Epithelial cell of prostate (primary cell): ENCODE data around the gene IL11.
"Not testable (repeated sequence)": the region's sequence is repeated elsewhere in the genome, so short reads cannot be mapped to it uniquely, and the experiment has no call there.

Experiments used
- DNase-seq: peaks from one replicate; pipeline ENCODE4 v3.0.0-alpha.2; 2011; ENCODE audit warnings: low read depth, low spot score
- H3K27ac ChIP-seq: fragments of 450-650 bp; 2 replicates; pipeline ENCODE4 v1.5.1; 2017; ENCODE audit warnings: mild to moderate bottlenecking

The IL11 gene

DNA sequence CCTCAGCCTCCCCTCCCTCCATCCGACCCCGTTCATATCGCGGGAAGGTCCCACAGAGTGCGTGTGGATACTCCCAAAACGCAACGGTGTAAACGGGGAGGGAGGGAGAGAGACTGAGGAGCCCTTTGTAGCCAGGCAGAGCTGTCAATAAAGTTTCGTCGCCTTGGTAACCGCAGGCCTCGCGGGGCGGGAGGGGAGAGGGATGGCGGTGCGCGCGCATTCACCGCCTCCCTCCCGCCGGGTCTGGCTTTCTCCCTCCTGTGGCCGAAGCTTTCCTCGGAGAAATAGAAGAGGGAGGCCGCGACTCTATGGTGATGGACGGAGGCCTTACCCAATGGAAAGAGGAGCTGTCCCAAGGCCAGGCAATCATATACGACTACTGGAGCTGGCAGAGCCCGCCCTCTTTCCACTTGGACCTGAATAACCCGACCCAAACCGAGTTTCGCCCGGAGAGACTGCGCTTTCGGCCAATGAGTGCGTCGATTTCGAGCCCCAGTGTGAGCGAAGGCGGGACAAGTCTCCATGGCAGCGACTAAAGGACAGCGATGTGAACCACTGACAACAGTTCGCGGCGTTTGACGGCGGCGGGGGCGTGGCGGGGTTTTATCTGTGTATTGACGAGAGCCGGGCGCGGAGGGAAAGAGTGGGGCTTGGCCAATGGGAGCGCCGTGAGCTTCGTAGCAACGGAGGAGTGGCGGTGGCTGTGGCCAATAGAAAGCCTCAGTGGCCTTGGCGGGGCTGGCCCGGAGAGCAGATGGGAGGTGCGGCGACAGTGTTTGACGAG is 31.0 kb downstream of the IL11 start, which contains the start of gene KMT5C:
Gene KMT5C (plus strand): TSS at position 772 of the 784 bp plus-strand sequence. CDS start 2,061 bp downstream, outside the sequence.
- DNase-seq, result peak; percentile 99
- peak within 1 kb of the TSS; percentile 100 for H3K27ac ChIP-seq

- peak; percentile 79 for DNase-seq
- H3K27ac ChIP-seq, result peak overlapping the region; percentile 52
Observed at GRCh38 chr19:55336101-55336500, 34.2 kb downstream of the IL11 start.

DNA sequence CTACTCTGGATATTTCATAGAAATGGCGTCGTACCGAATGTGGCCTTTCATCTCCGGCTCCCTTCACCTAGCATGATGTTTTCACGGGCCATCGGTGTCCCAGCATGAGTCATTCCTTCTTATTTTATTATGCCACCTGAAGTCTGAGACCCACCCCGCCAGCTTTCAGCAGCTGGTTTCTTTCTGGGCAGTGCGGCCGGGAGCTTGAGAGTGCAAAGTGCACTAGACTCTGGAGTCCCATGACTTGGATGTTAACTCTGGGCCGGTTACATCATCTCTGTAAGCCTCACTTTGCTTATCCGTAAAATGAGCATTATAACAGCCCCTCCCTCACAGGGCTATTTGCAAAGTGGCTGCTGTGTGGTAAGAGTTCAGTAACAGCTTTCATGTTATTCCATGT is 36.4 kb downstream of the IL11 start:
- DNase-seq, result no peak
- no peak overlapping the region for H3K27ac ChIP-seq

GRCh38 chr19:55329791-55330190 is 40.5 kb downstream of the IL11 start:
- not testable (repeated sequence) for H3K27ac ChIP-seq, DNase-seq

GRCh38 chr19:55328774-55329318 is 41.4 kb downstream of the IL11 start:
- H3K27ac ChIP-seq, DNase-seq: not testable (repeated sequence)

DNA sequence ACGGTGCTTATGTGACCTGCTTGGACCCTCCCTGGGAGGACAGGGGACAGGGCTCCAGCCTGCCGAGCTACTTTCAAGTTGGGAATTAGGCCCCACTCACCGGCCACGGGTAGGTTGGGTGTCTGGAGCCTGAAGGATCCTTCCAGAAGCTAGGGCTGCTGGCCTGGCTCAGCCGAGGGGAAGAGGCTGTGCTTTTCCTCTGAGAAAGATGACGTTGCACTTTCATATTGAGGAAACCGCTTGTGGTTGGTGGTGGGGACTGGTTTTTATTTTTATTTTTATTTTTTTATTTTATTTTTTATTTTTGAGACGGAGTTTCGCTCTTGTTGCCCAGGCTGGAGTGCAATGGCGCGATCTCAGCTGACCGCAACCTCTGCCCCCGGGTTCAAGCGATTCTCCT is 45.1 kb downstream of the IL11 start, which contains the start of gene TMEM150B:
Gene TMEM150B (minus strand): TSS at position 170 of the 400 bp plus-strand sequence. CDS start 4,305 bp downstream, outside the sequence.
- H3K27ac ChIP-seq, result no peak within 1 kb of the TSS
- DNase-seq, result no peak

DNA sequence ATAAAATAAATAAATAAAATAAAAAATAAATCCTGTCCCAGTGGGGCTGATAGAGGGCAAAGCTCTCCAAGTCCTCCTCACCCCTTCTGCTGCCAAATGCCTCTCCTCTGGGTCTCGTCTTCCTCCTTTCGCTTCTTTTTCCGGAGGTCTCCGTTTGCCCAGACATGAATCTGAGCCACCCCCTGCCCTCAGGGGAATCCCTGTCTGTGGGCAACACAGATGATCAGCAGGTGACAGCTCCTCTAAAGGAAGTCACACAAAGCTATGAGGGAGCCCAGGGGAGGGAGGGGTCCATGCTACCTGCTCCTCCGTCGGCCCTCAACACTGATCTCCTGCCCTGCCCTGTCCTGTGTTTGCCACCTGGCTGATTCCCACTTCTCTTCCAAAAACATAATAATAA is 45.6 kb downstream of the IL11 start:
- H3K27ac ChIP-seq, result no peak overlapping the region
- no peak for DNase-seq

GRCh38 chr19:55322204-55322885 is 47.9 kb downstream of the IL11 start:
- DNase-seq, result no peak
- no peak overlapping the region for H3K27ac ChIP-seq

DNA sequence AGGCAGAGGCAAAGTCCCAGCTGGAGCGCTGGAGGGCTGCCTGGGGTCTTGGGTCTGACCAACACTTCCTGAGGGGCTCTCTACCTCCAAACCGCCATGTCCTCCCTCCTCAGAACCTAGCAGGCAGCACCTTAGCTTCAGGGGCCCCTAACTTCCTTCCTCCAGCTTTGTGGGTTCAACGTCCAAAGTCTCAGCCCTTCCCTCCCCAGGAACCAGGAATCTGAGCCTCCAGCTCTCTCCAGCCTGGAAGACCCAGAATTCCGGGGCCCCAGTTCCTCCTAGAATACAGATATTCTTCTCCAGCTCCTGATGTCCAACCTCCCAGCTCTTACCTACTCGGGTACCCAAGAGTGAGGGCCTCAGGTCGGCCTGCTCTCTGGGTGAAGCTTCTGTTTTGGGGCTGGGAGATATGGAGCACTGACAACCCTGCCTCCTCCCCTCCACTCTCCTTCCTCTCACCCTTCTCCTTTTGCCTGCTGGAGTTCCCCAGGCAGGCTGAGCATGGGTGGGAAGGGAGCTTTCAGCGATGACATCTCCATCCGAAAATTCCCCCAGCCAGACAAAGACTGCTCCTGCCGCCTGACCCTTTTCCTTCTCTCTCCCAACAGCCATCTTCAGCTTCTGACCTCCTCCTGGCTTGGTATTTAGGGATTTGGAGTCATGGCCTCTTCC is 48.7 kb downstream of the IL11 start:
- DNase-seq, result no peak

GRCh38 chr19:55320844-55321419 is 49.3 kb downstream of the IL11 start:
- no peak overlapping the region for H3K27ac ChIP-seq
- no peak for DNase-seq

More for the DNA sequence above, 48.7 kb downstream of the IL11 start:
- H3K27ac ChIP-seq, result no peak overlapping the region

- DNase-seq, result no peak
- no peak overlapping the region for H3K27ac ChIP-seq
Observed at GRCh38 chr19:55319785-55320184, 50.5 kb downstream of the IL11 start.

GRCh38 chr19:55316646-55317045 is 53.6 kb downstream of the IL11 start:
- no peak for DNase-seq
- no peak overlapping the region for H3K27ac ChIP-seq

GRCh38 chr19:55315956-55316525 is 54.2 kb downstream of the IL11 start:
- H3K27ac ChIP-seq, result no peak overlapping the region
- DNase-seq, result no peak

GRCh38 chr19:55314396-55314795 is 55.9 kb downstream of the IL11 start:
- H3K27ac ChIP-seq, result no peak overlapping the region
- no peak for DNase-seq
